ENCODE results near the gene DNASE1. TPM values are rescaled to one million over a fixed set of nuclear protein-coding genes. Genes with fewer than 3 reads are reported as not detected.

The DNASE1 gene
- total RNA-seq, 1 experiment from 2014 or later = 13.9 TPM

- POLR2A ChIA-PET = no interaction called here
- ATAC-seq = no peak
- TF ChIP-seq ZNF532 (CRISPR knock-in tag; IDR thresholded peaks at IDR 0.05; ENCODE audit: borderline replicate concordance) = no peak
- Mint-ChIP-seq H3K4me3 (no peak overlapping the region), H3K4me1 (peaks cover 3% of the 10 kb centered on the region; the same call in 1 of the 2 replicates), H3K27me3 (ENCODE audit: low read depth) (no peaks in the 10 kb centered on the region), H3K9me3 (no peaks in the 10 kb centered on the region), H3K36me3 (peaks cover 7% of the 10 kb centered on the region), H3K27ac (0 out of 2 replicates have a peak overlapping the region, but pooled peaks have one; percentile 20)
- CTCF ChIA-PET = interaction anchor here (1.1 kb wide), 1 partner anchor 35 kb away, joined by 4 read pairs; the partner anchor contains the start of gene DNASE1
- DNase-seq (ENCODE audit: low spot score) = no peak
Measured at GRCh38 chr16:3618769-3619141, 35.7 kb upstream of the DNASE1 start.

- TF ChIP-seq CREM (CRISPR knock-in tag; IDR thresholded peaks at IDR 0.05) (no peak), MAX (CRISPR knock-in tag; IDR thresholded peaks at IDR 0.05) (no peak)
- Mint-ChIP-seq H3K4me3 (no peak overlapping the region), H3K27me3 (ENCODE audit: low read depth) (no peaks in the 10 kb centered on the region), H3K36me3 (no peaks in the 10 kb centered on the region), H3K27ac (no peak overlapping the region; the same call in 1 of the 2 replicates), H3K4me1 (peaks cover 13% of the 10 kb centered on the region), H3K9me3 (no peaks in the 10 kb centered on the region)
- no peak for ATAC-seq
- ChIA-PET CTCF (no interaction called here), POLR2A (no interaction called here)
- DNase-seq (ENCODE audit: low spot score) = no peak
Measured at GRCh38 chr16:3623642-3624041, 30.8 kb upstream of the DNASE1 start.

GRCh38 chr16:3625331-3625730 lies 29.2 kb upstream of the DNASE1 start:
- no peak overlapping the region for H3K4me3 Mint-ChIP-seq
- H3K27me3 Mint-ChIP-seq (ENCODE audit: low read depth) = no peaks in the 10 kb centered on the region
- TF ChIP-seq NFE2L1 (CRISPR knock-in tag; IDR thresholded peaks at IDR 0.05) (no peak), SP1 (CRISPR knock-in tag; conservative IDR thresholded peaks at IDR 0.05) (no peak), MXD4 (CRISPR knock-in tag; IDR thresholded peaks at IDR 0.05; ENCODE audit: borderline replicate concordance) (no peak), SOX15 (CRISPR knock-in tag; IDR thresholded peaks at IDR 0.05) (no peak), E2F4 (CRISPR knock-in tag; IDR thresholded peaks at IDR 0.05; ENCODE audit: borderline replicate concordance, low read depth) (no peak), ERG (CRISPR knock-in tag; IDR thresholded peaks at IDR 0.05) (no peak), GRHL2 (CRISPR knock-in tag; IDR thresholded peaks at IDR 0.05; ENCODE audit: insufficient replicate concordance, severe bottlenecking) (no peak), MYBL2 (CRISPR knock-in tag; IDR thresholded peaks at IDR 0.05) (no peak), ATF1 (CRISPR knock-in tag; IDR thresholded peaks at IDR 0.05) (no peak), AFF4 (CRISPR knock-in tag; IDR thresholded peaks at IDR 0.05; ENCODE audit: borderline replicate concordance) (no peak), ESRRA (CRISPR knock-in tag; IDR thresholded peaks at IDR 0.05; ENCODE audit: borderline replicate concordance) (no peak), IRF2 (CRISPR knock-in tag; IDR thresholded peaks at IDR 0.05; ENCODE audit: borderline replicate concordance, low read depth) (no peak), ZNF281 (CRISPR knock-in tag; IDR thresholded peaks at IDR 0.05) (no peak), MAX (CRISPR knock-in tag; IDR thresholded peaks at IDR 0.05) (no peak)
- ATAC-seq (no peak), DNase-seq (ENCODE audit: low spot score) (no peak)
- no peaks in the 10 kb centered on the region for H3K9me3 Mint-ChIP-seq
- H3K36me3 Mint-ChIP-seq = no peaks in the 10 kb centered on the region
- ChIA-PET CTCF (no interaction called here), POLR2A (no interaction called here)
- H3K4me1 Mint-ChIP-seq = peaks cover 13% of the 10 kb centered on the region
- no peak overlapping the region for H3K27ac Mint-ChIP-seq

All from WTC11 (cell line).